ENCODE results near the gene TMEM81.

The TMEM81 gene, protein sequence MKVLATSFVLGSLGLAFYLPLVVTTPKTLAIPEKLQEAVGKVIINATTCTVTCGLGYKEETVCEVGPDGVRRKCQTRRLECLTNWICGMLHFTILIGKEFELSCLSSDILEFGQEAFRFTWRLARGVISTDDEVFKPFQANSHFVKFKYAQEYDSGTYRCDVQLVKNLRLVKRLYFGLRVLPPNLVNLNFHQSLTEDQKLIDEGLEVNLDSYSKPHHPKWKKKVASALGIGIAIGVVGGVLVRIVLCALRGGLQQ

DNA sequence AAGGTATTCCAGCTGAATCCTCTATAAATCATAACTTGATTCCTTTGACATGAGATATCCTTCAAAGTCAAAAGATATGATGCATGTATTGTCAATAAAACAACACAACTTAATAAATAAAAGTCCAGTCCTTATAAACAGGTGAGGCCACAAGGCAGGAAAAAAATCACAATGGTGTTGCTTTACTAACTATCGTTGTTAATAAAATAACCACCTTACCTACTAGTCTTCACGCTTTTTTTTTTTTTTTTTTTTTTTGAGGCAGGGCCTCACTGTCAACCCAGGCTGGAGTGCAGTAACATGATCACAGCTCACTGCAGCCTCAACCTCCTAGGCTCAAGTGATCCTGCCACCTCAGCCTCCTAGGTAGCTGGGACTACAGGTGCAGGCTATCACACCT is at the start of gene TMEM81:
Gene TMEM81 (minus strand): TSS at position 101 of the 400 bp plus-strand sequence. CDS start 140 bp downstream, outside the sequence.
- no peak for DNase-seq

DNA sequence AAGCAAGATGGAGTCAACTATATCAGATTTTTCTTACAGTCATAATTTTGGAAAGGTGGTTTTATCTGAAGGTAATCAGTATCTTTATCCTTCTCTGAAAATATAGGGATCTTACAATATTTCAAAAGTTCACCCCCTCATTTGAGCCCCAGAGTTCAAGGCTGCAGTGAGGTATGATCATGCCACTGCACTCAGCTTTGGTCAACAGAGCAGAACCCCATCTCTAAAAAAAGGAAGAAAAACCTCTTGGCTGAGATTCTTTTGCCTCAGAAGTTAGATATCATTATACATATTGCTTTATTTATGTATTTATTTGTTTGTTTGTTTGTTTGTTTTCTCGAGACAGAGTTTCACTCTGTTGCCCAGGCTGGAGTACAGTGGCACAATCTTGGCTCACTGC is 49.0 kb upstream of the TMEM81 start:
- no peak for DNase-seq

GRCh38 chr1:205129447-205130029 is 45.3 kb upstream of the TMEM81 start:
- DNase-seq: no peak

GRCh38 chr1:205128050-205128449 is 43.8 kb upstream of the TMEM81 start:
- DNase-seq: no peak

DNA sequence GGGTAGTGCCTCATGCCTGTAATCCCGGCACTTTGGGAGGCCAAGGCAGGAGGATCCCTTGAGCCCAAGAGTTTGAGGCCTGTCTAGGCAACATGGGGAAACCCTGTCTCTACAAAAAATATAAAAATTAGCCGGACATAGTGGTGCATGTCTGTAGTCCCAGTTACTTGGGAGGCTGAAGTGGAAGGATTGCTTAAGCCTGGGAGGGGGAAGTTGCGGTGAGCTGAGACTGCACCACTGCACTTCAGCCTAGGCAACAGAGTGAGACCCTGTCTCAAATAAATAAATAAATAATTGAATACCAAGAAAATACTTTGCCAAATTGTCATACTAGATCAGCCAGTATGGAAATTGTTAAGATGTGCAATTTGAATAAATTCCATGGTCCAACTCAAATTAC is 43.4 kb upstream of the TMEM81 start:
- DNase-seq: no peak

- no peak for DNase-seq
These were observed 40.5 kb upstream of the TMEM81 start for GRCh38 chr1:205124726-205125125.

- DNase-seq: peak; percentile 9
These were observed 38.2 kb upstream of the TMEM81 start for GRCh38 chr1:205122489-205122882.

DNA sequence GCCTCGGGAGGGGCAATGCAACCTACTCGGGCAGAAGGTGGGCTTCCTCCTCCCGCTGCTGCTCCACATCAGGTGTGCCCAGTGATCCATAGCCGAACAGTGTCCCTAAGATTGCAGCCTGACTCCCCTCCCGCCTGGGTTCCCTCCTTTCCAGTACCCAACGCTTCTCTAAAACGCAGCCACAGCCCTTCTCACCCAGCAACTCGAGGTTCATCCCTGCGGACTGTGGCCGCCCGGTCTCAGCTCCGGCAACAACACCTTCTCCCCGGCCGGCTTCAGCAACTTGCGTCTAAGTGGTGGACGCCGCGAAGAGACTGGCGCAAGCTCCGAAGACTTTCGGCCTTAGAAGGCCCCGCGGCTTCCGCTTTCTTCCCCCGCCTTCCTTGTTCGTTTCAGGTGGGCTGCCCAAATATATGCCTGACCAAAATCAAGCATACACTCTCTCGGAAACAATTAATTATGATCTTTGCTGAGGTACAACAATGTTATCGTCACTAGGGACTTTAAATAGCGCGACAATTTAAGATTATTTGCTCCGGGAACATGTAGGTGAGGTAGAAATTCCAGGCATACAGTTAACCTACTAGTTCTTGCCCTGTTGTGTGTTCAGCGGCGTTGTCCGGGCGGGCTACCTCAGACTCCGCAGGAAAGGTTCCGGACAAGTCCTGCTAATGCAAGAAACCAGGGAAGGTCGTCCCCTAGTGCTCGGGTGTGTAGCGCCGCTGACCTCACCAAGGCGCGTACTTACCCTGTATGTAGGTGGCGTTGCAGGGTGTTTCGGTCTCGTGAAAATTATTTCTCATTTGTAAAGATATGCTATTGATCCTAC is 37.6 kb upstream of the TMEM81 start, which contains the start of gene RBBP5:
Gene RBBP5 (minus strand): TSS at position 319 of the 829 bp plus-strand sequence. CDS start 105 bp downstream, at position 214.
- peak; percentile 97 for DNase-seq

DNA sequence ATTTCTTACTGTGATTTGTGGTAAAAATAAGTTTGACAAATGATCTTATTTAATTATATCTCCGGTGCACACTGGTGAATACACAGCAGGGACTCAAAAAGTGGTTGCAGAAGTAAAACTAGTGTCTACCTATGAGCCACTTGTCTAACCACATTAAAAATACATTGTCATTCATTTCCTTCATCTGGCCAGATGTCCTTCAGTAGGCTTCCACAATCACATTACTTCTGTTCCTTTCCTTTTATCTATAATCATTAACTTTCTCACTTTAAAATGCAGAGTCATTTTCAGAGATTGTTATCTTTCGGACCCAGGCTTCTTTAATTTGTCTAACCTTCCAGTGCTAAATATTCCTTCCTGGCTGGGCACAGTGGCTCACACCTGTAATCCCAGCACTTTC is 34.5 kb upstream of the TMEM81 start:
- DNase-seq: no peak

GRCh38 chr1:205111354-205111753 is 27.1 kb upstream of the TMEM81 start:
- DNase-seq: no peak

DNA sequence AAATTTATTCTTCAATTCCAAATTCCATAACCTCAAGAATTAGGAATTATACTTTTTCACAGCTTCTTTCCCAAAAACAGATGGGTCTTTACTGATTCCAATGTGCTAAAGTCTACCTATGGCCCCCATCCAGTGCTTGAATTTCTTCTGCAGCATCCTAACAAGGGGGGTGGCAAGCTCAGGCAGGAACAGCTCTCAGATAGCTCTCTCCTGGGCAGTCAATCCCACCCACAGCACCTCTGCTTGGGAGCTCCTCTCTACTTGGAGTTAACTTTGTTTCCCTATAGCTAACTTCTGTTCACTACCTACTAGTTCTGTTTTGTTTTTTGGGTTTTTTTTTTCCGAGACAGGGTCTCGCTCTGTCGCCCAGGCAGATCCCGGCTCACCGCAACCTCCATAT is 25.5 kb upstream of the TMEM81 start:
- no peak for DNase-seq

DNA sequence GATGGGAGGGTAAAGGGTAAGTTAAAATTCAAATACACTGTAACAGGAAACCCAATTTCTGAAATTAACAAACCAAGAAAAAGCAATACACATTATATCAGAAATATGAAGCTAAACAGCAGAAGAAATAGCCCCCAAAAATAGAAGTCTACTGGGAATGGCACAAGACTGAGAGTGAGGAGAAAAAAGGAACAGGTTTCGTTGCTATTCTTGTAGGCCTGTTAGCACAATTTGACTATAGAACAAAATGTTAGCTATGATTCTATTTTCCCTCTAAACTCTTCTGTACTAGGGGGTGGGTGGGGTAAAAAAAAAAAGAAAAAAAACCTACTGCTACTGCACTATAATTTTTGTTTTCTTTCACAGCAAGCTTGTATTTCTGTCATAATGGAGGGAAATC is 25.0 kb upstream of the TMEM81 start:
- no peak for DNase-seq

DNA sequence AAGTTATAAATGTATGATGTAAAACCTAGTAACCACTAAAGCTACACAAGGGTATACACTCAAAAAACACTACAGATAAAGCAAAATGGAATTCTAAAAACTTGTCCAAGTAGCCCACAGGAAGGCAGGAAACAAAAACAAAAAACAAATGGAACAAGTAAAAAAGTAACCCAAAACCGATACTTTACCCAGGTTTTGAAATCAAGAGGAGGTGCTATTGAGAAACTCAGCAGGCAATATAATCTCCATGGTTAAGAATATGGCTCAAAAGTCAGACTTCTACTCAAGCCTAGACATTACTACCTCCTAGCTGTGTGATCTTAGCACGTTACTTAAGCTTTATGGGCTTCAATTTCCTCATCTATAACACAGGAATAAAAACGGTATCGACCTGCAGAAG is 24.2 kb upstream of the TMEM81 start:
- DNase-seq: no peak

DNA sequence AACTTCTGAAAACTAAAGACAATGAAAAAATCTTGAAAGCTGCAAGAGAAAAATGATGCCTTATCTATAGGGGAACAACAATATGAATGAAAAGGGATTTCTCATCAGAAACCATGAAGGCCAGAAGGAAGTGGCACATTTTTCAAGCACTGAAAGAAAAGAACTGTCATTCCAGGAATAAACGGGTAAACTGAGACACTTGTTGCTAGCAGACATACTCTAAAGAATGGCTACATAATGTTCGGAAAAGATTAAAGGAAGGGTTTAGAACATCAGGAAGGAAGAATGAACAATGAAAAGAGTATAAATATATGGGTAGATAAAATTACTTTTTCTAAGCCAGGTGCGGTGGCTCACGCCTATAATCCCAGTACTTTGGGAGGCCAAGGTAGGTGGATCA is 23.1 kb upstream of the TMEM81 start:
- no peak for DNase-seq

DNA sequence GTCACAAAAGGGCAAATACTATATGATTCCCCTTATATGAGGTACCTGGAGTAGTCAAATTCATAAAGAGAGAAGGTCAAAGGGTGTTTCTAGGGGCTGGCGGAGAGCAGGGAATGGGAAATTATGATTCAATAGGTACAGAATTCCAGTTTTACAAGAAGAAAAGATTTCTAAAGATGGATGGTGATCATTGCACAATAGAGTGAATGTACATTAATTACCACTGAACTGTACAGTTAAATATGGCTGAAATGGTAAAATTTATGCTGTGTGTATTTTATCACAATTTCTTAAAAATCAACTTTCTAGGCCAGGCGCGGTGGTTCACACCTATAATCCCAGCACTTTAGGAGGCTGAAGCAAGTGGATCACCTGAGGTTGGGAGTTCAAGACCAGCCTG is 18.1 kb upstream of the TMEM81 start:
- no peak for DNase-seq

DNA sequence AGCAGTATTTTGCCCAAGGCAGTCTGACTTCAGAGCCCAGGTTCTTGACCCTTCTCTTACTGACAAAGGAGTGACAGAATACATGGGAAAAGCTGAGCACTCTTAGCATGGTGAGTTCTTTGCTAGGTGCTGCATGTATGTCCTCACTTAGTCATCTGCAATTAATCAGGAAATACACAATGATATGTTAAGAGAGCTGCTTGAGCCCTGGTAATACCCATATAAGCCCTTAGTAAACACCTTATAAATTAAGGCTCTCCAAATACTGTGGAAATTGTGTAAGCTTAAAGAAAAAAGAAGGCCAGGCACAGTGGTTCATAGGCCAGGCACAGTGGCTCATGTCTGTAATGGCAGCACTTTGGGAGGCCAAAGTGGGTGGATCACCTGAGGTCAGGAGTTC is 14.0 kb upstream of the TMEM81 start:
- no peak for DNase-seq

DNA sequence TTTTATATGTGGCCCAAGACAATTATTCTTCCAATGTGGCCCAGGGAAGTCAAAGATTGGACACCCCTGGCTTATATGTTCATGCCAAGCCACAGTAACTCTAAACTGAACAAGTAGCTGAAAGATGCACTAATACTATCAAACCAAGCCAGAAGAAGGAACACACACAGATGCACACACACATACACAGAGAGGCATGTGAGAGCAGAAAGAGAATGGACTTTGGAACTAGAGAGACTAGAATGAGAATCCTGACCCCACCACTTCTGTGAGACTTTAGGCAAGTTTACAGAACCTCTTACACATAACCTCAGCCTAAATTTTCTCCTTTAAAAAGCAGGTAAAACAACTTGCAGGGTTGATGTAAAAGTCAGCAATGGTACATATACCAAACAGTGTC is 11.2 kb upstream of the TMEM81 start:
- no peak for DNase-seq

- DNase-seq: no peak
These were observed 6.9 kb upstream of the TMEM81 start for GRCh38 chr1:205091043-205091740.

- DNase-seq: no peak
These were observed 4.1 kb upstream of the TMEM81 start for GRCh38 chr1:205088341-205088740.

DNA sequence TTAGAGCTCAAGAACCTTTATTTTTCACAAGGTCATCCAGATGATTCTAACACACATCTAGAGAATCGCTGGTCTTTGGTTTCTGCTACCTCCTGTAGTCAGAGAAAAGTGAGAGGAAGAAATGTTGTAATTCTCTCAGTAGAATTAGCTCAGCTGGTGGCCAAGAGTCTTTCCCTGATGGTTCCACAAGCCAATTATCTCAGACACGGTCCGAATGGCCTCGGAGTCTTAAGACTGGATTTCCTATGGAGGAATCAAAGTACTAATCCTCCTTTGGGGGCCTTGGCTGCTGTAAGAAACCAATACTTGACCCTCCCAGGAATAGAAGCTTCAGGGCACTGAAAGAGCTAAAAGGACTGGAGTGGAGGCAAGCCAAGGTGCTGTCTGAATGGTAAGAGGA is 1.8 kb downstream of the TMEM81 start:
- no peak for DNase-seq

DNA sequence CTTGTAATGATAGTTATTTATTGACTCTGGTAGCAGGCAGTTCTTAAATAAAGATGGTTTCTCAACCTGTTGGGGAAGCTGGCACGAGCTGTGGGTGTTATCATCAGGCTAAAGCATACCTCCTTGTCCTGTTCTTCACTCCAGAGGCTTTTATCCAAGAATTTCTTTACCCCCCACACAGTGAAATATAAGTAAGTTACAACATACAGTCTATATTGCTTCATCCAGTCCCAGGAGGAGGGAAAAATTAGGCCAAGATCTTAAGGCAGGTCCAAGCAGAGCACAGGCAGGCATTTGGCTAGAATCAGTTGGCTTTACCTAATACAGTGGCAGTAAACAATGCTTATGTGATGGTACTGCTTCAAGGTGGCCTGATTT is 6.3 kb downstream of the TMEM81 start:
- DNase-seq: no peak

DNA sequence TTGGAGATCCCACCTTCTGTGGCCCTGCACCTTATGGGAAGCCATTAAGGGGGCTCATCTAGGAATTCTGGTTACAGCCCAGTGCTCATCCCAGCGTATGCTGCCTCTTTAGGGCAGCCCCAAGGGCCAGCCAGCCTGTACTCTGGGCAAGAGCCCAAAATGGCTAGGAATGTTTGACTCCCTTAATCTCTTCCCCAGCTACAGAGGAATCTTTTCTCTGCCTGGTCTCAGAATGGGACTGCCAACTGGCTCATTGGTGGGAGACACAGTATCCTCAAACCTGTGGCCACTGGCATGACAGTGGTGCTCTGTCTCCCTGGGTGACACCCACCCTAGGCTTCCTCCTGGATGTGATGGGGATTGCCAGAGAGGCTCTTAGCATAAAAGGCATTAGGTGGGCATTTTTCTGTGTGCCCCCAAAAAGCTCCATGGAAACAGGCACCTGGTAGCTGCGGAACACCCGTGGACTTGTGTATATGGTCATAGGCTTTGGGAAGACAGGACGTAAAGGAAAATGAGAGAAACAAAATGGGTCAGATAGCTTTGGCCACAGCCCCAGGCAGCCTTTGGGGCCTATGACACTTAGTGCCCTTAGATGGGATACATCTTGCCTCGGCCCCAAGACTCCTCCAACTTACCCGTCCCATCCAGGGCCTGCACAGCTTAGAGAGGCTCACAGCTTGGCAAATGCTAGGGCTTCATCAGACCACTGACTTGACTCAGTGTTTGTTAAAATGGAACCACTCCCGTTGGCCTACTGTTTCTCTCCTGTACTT is 6.9 kb downstream of the TMEM81 start:
- DNase-seq: no peak

Data from inflammatory macrophage treated with lipopolysaccharide for 4 hours (primary cell).